HG03469 (cell line): Measurements from ENCODE around the gene PVALEF.

Experiments used
- ATAC-seq: cut with Tn5 transposase; IDR thresholded peaks from one replicate; pipeline ENCODE4 v1.9.1; 2021; ENCODE audit warnings: mild to moderate bottlenecking, moderate library complexity, moderate number of reproducible peaks; ENCODE audit not compliant: unreplicated experiment

Gene PVALEF

DNA sequence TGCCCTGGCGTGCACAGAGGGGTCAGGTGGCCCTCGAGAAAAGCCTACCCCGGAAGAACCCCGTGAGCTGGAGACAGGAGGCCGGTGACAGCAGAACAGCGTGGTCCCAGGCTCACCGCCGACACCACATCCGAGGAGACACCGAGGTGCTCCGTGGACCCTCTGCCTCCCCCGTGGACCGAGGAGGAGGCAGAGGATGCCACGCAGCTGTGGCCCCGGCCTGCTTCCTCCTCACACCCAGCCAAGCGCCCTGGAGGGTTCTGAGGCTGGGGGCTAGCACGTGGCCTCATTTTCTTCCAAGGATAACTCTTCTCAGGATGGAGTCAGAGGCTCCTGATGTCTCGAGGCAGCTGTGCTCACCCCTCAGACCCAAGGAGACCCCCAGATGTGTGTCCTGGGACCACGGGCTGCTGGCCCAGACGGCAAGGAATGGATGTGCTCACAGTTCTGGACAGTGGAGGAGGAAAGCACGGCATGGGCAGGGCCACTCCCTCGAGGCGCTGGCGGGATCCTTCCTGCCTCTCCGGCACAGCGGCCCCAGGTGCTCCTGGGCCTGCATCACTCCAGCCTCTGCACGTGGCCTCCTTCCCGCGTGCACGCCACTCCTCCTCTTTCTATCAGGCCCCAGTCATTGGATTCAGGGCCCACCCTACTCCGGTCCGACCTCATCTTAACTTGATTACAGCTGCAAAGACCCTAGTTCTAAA is 4.4 kb upstream of the PVALEF start:
- no peak for ATAC-seq

DNA sequence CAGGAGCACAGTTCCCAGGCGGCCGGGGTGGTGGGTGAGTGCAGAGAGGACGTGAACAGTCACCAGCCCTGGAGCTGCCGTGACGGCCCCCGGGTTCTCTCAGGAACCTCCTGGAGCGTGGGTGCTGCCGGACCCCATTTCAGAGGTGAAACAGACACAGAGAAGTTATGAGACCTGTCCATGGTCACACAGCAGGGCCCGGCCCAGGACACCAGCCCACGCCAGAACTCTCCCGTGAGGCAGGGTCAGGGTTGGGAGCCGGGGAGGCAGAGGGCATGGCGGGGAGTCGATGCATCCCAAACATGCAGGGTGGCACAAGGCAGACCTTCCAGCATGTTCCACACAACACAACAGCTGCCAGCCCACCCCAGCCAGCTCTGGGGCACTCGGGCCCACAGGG is 3.8 kb upstream of the PVALEF start:
- no peak for ATAC-seq

DNA sequence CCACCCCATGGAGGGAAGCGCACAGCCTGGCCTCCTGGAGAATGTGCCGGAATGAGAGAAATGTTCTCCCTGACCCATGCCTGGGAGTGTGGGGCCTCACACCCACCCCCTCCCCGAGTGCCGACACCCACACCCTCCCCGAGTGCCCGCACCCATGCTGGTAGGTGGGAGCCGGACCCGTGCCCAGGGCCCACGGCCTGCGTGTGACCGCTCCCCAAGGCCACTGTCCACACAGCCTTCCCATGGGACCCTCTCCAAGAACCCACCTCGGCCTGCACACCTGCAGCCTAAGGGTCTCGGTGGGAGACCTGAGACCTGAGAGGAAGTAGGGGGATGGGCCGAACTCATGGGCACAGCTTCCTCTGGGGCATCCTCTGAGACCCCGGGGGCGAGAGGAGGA is 3.3 kb upstream of the PVALEF start:
- ATAC-seq, result no peak

DNA sequence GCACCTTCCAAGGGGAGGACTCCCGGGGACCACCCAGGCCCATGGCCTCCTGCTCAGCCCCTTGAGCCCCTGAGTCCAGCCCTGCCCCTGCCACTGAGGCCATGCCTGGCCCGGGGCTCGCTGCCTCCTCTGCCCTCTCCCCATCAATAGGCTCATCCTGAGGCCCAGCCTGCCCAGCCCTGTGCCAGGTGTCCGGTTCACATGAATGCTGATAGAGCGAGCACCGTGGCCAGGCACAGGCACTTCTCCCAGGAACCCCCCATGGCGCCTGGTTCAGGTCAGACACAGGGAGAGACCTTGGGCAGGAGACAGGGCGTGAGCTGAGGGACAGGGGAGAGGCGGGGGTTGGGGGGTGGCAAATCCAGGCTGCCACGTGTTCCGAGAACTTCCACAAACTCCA is 2.8 kb upstream of the PVALEF start:
- no peak for ATAC-seq

DNA sequence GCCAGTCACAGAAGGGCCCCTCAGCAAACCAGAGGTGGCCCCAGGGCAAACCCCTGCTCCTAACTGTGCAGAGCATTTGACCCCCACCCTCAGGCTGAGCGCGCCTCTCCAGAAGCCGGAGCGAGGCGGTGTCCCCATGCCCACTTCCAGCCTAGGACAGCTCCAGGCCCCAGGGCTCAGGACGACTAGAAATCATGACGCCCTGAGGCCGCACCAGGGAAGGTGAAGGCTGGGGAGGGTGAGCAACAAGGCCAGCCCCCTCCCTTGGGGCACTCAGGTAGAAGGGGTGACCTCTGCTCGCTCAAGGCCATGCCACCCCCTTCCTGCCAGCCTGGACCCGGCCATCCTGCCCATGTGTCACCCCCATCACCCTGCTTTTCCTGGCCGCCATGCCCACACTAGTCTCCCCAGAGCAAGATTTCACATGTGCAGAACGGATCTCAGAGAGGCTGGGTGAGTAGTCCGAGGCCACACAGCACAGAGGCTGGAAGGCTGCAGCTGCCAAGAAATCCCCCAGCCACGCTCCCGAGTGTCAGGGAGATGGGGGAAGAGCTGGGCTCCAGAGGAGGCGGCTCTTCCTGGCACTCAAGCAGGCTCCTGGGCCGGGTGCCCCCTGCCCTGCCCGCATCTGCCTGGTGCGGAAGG is 2.1 kb upstream of the PVALEF start:
- ATAC-seq, result no peak

DNA sequence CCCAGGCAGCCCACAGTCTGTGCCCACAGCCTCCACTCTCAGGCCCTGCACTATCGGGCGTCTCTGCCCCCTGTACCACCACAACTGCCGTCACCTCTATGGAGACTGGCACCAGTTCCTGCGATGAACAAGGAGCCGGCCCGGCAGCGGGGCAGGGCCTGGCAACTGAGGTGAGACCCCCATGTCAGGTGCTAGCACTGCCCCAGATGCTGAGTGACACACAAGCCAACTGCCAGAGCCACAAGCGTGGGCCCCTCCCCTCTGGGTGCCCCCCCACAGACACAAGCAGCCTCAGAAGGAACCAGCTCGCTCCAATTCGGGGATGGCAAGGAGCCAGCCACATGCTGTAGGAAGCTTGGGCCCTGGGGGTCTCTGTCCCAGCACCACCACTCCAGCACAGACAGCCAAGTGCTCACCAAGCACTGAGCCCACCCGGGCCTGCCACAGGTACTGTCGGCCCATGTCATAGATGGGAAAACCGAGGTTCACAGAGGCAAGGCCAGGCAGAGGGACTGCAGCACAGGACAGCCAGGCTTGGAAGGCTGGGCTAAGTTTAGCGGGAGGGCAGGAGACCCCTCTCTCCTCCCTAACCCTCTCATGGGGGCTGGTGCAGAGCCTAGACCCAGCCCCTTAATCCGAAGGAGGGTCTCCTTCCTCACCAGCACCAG is 1.5 kb upstream of the PVALEF start:
- ATAC-seq, result no peak

DNA sequence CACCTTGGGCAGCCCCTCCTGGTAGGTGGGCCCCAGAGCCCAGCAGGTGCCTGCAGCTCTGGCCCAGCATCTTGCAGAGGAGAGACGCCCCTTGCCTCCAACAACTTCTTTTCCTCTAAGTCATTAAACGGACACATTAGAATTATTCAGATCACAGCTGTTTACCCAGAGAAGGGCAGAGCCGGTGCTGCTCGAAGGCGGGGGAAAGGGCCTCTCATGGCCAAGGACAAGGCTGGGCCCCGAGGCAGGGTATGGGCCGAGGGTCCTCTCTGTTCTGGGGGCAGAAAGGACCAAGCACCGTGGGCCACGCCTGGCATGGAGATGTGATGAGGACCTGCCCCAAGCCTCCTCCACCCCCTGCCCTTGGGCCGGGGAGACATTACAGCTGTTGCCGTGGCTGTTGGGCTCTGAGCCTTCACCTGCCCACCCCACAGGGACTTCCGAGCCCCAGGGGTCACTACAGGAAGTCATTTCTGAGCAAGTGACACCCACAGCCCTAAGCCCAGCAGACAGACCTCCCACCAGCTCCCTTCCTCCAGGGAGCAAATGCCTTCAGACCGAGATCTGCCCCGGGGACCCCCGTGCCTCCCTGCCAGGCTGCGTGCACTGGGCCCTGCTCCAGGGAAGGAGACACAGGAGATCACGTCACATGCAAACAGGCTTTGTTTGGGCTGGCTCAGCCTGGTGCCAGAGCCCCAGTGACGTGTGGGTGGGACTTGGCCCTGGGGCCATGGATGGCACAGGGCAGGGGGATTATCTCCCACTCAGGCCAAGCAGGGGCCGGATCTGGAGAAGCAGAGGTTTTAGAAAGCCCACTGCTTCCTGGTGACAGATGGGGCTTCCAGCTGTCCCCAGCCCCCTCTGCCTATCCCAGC is 699 bp upstream of the PVALEF start:
- ATAC-seq, result no peak

DNA sequence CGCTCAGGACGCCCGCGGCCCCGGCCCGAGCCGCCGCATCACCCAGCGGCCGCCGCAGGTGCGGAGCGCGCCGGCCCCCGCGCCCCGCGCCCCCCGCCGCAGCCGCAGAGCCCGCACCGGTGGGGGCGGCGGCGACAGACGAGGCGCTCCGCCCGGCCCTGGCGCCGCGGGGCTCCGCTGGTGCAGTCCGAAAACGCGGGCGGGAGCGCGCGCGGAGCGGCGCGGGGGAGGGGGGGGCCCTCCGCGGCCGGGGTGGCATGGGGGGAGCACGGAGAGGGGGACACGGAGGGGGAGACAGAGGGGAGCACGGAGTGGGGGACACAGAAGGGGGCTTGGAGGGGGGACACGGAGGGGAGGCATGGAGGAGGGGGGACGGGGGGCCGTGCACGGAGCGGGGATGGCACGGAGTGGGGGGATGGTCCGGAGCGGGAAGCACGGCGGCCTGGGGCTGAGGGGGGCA is 756 bp downstream of the PVALEF start, which contains the start of gene AATK:
Gene AATK (minus strand): TSS at position 189 of the 460 bp plus-strand sequence. CDS start 229 bp downstream, outside the sequence.
- no peak for ATAC-seq

DNA sequence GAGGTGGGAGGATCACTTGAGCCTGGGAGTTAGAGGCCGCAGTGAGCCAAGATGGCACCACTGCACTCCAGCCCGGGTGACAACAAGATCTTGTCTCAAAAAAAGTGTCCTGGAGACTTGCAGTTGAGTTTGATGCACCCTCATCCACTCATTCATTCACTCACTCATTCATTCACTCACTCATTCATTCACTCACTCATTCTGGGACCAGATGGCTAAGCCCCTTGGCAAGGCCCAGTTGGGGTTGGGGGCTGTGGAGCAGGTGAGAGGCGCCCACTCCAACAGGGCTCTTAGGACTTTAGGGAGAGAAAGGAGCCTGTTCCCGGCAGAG is 1.9 kb downstream of the PVALEF start:
- no peak for ATAC-seq

DNA sequence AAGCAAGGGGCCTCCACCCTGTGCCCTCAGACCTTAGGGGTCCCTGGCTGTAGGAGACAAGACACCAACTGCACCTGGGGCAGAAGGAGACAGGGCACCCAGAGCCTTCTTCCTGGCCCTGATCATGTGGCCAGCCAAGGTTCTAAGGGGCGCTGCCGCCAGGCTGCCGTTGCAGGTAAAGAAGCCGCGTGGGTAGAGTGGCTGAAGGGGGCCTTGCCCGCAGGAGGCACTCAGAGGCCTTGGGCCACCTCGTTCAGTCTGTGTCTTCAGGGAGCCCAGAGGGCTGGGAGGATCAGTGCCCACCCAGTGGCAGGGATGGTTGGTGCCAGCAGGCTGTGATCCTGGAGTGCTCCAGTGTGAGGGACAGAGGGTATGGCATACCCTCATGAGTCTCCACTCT is 2.3 kb downstream of the PVALEF start:
- no peak for ATAC-seq

DNA sequence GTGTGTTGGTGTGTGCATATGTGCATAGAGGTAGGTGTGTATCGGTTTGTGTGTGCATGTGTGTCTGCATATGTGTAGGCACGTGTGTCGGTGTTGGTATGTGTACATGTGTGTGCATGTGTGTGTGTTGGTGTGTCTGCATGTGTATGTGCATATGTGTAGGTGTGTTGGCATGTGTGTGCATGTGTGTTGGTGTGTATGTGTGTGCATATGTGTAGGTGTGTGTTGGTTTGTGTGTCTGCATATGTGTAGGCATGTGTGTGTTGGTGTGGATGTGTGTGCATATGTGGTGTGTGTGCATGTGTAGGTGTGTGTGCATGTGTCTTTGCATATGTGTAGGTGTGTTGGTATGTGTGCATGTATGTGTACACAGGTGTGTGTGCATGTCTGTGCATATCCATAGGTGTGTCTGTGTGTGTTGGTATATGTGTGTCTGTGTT is 4.6 kb downstream of the PVALEF start:
- no peak for ATAC-seq

DNA sequence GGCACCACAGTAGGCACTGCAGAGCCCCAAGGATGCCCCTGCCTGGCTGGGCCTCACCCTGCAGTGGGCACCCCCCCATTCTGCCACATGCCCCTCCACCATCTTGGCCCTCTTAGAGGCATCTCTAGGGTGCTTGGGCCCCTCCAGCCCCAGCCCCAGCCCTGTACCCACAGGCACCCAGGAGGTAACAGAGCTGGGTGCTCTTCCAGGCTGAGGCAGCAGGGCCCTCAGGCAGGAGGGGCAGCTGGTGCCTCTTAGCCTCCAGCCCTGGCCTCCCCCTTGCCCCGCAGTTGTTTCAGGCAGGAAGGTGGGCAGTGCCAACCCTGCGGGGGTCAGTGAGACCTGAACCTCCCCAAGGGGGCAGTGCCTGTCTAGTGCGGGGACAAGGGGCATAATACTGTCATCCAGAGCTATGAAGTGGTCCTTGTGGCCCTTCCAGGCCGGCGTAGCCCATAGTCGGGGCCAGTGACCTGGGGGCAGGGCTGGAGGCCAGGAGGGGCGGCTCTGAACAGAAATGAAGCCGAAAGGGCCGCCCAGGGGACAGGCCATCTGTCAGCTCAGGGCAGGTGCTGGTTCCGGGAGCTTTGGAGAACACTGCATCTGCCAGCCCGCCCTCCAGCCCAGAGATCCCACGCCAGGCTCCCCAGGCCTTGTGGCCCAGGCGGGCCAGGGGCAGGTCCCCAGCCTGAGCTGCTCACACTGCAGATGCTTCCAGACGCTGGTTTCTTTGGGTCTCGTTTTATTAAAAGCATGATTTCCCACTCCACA is 5.6 kb downstream of the PVALEF start:
- no peak for ATAC-seq

DNA sequence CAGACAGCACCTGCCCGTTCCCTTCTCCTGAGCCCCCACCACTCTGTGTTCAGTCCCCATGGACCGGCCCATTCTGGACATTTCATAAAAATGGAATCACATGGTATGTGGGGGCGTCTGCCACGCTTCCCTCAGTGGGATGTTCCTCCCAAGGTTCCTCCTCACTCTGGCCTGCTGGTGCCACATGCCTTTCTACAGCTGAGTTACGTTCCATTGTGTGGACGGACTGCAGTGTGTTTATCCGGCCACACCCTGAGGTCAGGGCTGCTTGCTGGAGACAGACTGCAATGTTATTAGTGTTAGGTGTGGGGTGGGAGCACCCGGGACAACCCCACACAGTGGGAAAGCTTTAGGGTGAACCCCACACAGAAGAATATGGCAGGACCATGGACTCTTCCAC is 6.6 kb downstream of the PVALEF start:
- ATAC-seq, result no peak

DNA sequence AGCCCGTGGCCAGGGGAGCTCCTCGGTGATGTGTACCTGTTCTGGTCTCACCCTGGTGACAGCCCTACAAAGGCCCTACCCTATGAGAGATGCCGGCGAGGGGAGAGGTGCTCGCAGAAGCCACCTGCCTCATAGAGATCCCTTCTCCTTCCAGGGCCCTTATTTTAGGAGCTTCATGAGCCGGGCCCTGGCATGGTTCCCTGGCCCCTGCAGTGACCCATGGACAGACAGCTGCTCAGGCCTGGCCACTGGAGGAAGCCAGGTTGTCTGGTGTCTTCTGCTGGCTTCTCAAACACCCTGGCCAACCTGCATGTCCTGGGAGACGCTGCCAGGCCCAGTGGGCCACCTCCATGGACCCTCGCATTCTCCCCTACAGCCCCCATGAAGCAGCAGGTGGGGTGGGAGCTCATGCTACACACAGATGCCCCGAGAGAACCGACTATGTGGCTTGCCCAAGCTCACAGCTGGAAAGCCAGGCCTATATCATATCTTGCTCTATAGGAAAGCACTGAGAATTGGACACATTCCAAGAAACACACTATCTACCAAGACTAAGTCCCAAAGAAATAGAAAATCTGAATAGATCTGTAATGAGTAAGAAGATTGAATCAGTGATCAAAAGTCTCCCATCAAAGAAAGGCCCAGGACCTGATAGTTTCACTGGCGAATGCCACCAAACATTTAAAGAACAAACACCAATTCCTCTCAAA is 7.9 kb downstream of the PVALEF start:
- ATAC-seq, result no peak

DNA sequence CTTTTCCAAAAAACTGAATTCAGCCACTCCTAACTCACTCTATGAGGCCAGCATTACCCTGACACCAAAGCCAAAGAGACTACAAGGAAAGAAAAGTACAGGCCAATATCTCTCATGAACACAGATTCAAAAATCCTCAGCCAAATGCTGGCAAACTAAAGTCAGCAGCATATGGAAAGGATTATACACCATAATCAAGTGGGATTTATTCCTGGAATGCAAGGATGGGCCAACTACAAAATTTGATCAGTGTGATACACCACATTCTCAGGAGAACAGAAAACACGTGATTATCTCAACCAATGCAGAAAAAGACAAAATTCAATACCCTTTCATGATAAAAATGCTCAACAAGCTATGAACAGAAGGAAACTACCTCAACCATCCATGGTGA is 8.5 kb downstream of the PVALEF start:
- ATAC-seq, result no peak

DNA sequence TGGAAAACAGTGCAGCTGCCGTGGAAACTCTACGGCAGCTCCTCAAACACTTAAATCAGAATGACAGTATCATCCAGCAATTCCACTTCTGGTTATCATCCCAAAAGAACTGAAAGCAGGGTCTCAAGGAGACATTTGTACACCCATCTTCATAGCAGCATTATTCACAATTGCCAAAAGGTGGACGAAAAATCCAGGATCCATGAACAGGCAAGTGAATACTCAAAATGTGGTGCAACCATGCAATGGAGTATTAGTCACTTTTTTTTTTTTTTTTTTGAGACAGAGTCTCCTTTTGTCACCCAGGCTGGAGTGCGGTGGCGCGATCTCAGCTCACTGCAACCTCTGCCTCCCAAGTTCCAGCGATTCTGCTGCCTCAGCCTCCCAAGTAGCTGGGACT is 11.4 kb downstream of the PVALEF start:
- ATAC-seq, result no peak

DNA sequence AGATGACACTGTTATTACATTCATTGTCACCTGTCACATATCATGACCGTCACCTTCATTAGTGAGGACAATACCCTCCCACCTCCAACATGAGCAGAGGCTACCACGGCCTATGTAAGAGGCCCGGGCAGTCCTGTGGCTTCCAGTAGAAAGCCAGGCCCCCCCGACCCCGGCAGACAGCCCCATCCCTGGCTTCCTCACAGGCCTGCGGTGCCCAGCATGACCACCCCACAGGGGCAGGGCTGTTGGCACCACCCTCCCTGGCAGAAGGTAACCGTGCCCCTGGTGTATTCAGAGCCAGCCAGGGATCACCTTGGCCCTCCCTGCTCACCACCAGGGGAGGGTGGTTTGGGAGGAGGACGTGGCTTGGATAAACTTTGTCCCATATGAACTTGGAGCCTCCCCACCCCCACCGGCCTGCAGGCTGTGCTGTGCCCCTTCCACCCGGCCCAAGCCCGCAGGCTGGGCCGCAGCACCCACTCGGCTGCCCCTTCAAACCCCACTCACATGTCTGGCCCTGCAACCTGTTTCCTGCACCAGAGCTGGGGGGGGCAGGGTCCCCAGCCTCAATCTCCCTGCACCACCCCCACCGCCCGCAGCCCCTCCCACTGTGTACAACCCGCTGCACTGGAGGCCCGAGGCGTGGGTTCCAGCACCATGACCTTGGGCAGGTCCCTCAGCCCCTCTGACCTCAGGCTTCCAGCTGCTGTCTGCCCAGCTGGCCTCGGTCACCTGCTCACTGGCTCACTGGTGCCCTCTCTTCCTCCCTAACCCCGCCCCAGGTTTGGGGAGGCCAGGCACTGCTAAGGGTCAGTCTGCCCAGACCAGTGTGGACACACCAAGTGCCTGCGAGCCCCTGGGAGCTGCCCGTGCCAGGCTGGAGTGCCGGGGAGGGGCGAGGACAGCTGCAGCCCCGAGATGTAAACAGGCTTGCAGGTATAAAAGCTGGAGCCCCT is 13.1 kb downstream of the PVALEF start:
- no peak for ATAC-seq

DNA sequence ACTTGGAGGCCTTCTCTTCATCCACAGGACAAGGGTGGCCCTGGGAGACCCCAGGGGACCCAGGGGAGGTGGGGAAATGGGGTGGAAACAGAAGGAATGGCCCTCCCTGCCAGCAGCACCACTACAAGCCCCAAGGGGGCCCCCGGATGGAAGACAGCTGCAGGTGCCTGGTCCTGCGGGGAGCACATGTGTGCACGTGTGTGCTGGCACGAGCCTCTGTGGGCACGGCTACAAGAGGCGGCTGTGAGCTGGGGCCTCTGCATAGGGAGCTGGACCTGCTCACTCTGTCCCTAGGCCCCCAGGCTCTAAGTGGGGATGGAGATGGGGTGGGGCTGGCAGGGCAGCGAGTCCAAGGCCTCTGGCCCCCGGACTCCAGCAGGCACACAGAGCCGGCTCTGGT is 13.9 kb downstream of the PVALEF start:
- ATAC-seq, result no peak

DNA sequence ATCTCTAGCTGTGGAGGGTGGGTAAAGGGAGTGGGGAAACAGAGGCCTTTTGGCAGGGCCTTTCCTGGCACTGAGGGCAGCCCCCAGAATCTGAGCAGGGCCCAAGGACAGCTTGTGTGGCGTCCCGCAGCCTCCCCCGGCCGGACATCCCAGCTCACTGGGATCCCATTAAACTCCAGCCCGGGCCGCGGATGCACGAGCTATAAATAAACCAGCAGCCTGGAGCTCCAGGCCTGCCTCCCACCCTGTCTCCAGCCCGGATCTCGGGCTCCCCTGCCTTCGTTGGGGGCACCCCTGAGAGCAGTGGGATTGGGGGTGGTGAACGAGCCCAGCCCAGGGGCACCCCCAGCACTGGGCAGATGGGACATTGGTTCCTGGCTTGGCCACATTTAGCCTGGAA is 14.6 kb downstream of the PVALEF start:
- ATAC-seq, result no peak
